CD4-positive, CD25-positive, alpha-beta regulatory T cell (primary cell): ENCODE measurements around the gene SLC25A15. TPM values are rescaled to one million over a fixed set of nuclear protein-coding genes. Genes with fewer than 3 reads are reported as not detected.
A peak's percentile ranks its signal among the peaks of the same experiment; 100 is the strongest.

ENCODE experiments used
- ATAC-seq, 2 donors: fragments of 150-1000 bp; cut with Tn5 transposase; one replicate each; pipeline ENCODE4 v1.10.0; 2021; ENCODE audit warnings: low read depth in 2 of 2, moderate number of reproducible peaks in 2 of 2, moderate library complexity in 1 of 2
- DNase-seq, 3 donors: peaks; one replicate each; pipeline versions ENCODE4 v3.0.0 to v3.0.0-alpha.2; 2012 to 2022; ENCODE audit warnings: mixed read lengths in 1 of 3
- H3K27ac ChIP-seq: one replicate; pipeline ENCODE4 v1.7.0; 2013; ENCODE audit warnings: mild to moderate bottlenecking, low read length; ENCODE audit not compliant: insufficient read depth, poor library complexity, severe bottlenecking
- H3K27me3 ChIP-seq: one replicate; pipeline ENCODE4 v1.7.0; 2013; ENCODE audit warnings: low read length; ENCODE audit not compliant: control insufficient read depth, insufficient read depth
- H3K36me3 ChIP-seq: one replicate; pipeline ENCODE4 v1.7.0; 2013; ENCODE audit warnings: mild to moderate bottlenecking, low read length, moderate library complexity; ENCODE audit not compliant: control insufficient read depth, insufficient read depth
- H3K4me1 ChIP-seq: 2 replicates; pipeline ENCODE4 v1.7.0; 2013; ENCODE audit warnings: mild to moderate bottlenecking, low read length; ENCODE audit not compliant: insufficient read depth, control insufficient read depth, poor library complexity, severe bottlenecking
- H3K4me3 ChIP-seq: one replicate; pipeline ENCODE4 v1.7.0; 2013; ENCODE audit warnings: low read depth, mild to moderate bottlenecking, low read length, moderate library complexity
- H3K9me3 ChIP-seq, 2 experiments: 1 replicate in 1 of 2; 2 replicates in 1 of 2; pipeline ENCODE4 v1.7.0; 2013; ENCODE audit warnings: low read length in 2 of 2, mild to moderate bottlenecking in 1 of 2, moderate library complexity in 1 of 2; ENCODE audit not compliant: control insufficient read depth in 2 of 2
- H3K27ac Mint-ChIP-seq, 3 donors: one replicate each; pipeline ENCODE4 v1.8.0; 2020 to 2022; ENCODE audit warnings: mild to moderate bottlenecking in 3 of 3, mixed read lengths in 3 of 3, moderate library complexity in 2 of 3
- H3K27me3 Mint-ChIP-seq: one replicate; pipeline ENCODE4 v1.8.0; 2022; ENCODE audit warnings: mild to moderate bottlenecking, mixed read lengths
- H3K36me3 Mint-ChIP-seq: one replicate; pipeline ENCODE4 v1.8.0; 2020; ENCODE audit warnings: mixed read lengths
- H3K4me1 Mint-ChIP-seq, 4 donors: one replicate each; pipeline ENCODE4 v1.8.0; 2020 to 2022; ENCODE audit warnings: mixed read lengths in 4 of 4, mild to moderate bottlenecking in 1 of 4
- H3K4me3 Mint-ChIP-seq, 4 donors: one replicate each; pipeline ENCODE4 v1.8.0; 2020 to 2022; ENCODE audit warnings: mild to moderate bottlenecking in 4 of 4, mixed read lengths in 4 of 4, moderate library complexity in 3 of 4
- H3K9me3 Mint-ChIP-seq, 7 donors: one replicate each; pipeline ENCODE4 v1.8.0; 2020 to 2022; ENCODE audit warnings: mixed read lengths in 7 of 7, mild to moderate bottlenecking in 3 of 7, moderate library complexity in 2 of 7
- polyA plus RNA-seq, 4 donors: library from polyadenylated mRNA; unstranded; fragments of 300-500 nt; fragmentation: Illumina TruSeq; gene quantifications; one replicate each; pipeline ENCODE4 v1.2.3, GENCODE V29; 2021
- total RNA-seq: library from RNA; stranded (reverse); gene quantifications from one replicate; pipeline ENCODE4 v1.2.3, GENCODE V29; 2022

Gene SLC25A15
- total and polyA plus RNA-seq, 5 donors from 2014 or later = 3.9 to 13.3 (median 6.2) TPM

GRCh38 chr13:40793339-40793738 lies 3.9 kb downstream of the SLC25A15 start:
- H3K27ac Mint-ChIP-seq = peak overlapping the region; percentile 21 to 60 (median 35)
- Histone ChIP-seq H3K27me3 (no peaks in the 10 kb centered on the region), H3K9me3 (no peaks in the 10 kb centered on the region)

DNA sequence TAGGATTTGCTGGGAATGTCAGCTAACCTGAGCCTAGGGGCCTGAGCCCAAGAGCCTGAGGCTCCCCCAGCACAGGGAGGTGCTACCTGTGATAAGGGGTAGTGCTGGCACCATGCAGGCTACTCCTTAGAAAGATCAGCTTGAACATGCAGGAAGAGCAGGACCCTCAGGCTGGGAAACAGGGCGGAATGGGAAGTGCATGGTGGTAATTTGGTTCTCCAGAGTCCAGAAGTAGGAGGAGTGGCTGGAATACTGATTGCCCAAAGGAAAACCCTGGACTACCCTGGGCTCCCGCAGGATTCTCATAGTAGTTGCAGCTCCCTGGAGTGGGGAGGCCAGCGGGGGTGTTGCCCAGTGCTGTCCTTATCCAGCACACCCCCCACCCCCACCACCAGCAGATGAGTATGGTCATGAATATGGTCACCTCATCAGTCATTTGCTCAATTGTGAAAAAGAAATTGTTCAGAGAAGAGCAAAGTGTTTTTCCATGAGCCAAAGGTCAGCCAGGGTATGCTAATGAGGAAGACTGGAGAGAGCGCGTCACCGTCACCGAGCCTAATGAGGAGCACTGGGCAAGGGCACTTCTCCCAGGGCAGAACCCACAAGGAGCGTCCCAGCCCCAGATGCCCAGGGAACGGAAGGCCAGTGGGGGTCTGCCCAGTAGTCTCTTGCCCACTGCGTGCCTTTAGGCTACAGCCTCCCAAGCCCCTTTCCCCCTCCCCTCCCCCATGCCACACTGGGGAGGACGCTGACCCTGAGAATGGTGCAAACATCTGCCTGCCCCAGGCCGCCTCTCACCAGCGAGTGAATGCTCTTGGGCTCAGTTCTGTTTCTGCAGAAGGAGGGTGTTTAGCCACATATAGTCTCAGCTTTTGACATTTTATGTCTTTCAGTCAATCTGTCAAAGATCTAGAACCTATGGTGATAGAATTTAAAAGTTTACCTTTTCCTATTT lies 5.3 kb downstream of the SLC25A15 start:
- no peak for ATAC-seq
- H3K9me3 ChIP-seq = no peaks in the 10 kb centered on the region
- no peak overlapping the region for H3K27ac Mint-ChIP-seq
- no peaks in the 10 kb centered on the region for H3K9me3 Mint-ChIP-seq
- no peak overlapping the region for H3K27ac ChIP-seq
- DNase-seq = no peak
- no peak overlapping the region for H3K4me3 ChIP-seq
- peaks cover 36% of the 10 kb centered on the region for H3K36me3 Mint-ChIP-seq
- no peak overlapping the region for H3K4me3 Mint-ChIP-seq
- H3K4me1 Mint-ChIP-seq = peaks cover 5 to 45% (median 29%) of the 10 kb centered on the region in 4 donors
- H3K4me1 ChIP-seq = peaks cover 10% of the 10 kb centered on the region
- no peaks in the 10 kb centered on the region for H3K27me3 ChIP-seq
- H3K27me3 Mint-ChIP-seq = no peaks in the 10 kb centered on the region
- H3K36me3 ChIP-seq = peaks cover 24% of the 10 kb centered on the region

More at GRCh38 chr13:40793339-40793738, 3.9 kb downstream of the SLC25A15 start:
- H3K36me3 Mint-ChIP-seq = peaks cover 25% of the 10 kb centered on the region
- peaks cover 5 to 42% (median 26%) of the 10 kb centered on the region in 4 donors for H3K4me1 Mint-ChIP-seq
- no peak for DNase-seq
- H3K4me3 Mint-ChIP-seq = peak overlapping the region in 2 of 4 donors; percentile 5 to 72
- ATAC-seq = no peak
- Histone ChIP-seq H3K4me3 (no peak overlapping the region), H3K4me1 (peaks cover 16% of the 10 kb centered on the region), H3K27ac (no peak overlapping the region), H3K36me3 (peaks cover 15% of the 10 kb centered on the region)
- H3K9me3 Mint-ChIP-seq = no peaks in the 10 kb centered on the region
- no peaks in the 10 kb centered on the region for H3K27me3 Mint-ChIP-seq

DNA sequence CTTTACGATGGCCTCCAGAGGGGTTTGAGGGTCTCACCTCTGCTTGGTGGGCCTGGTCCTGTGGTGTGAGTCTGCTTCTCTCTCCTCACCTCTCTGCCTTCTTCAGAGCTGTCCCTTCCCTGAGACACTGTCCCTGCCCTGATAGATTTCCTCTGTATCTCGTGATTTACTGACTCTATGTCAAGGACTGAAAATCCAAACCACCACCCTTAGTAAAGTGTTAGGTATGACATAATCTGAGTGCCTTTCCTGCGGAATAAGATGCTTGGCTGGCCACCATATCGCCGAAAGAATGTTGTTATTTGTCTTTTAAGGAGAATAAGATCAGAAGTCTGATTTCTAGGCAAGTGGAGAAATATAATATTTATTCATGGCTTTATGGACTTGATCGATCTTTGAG lies 7.2 kb downstream of the SLC25A15 start:
- H3K27me3 Mint-ChIP-seq = no peaks in the 10 kb centered on the region
- DNase-seq (no peak), ATAC-seq (no peak)
- Histone ChIP-seq H3K36me3 (peaks cover 34% of the 10 kb centered on the region), H3K4me1 (peaks cover 3% of the 10 kb centered on the region), H3K27me3 (no peaks in the 10 kb centered on the region), H3K4me3 (no peak overlapping the region), H3K27ac (no peak overlapping the region), H3K9me3 (no peaks in the 10 kb centered on the region)
- H3K4me1 Mint-ChIP-seq = peaks cover 5 to 32% (median 23%) of the 10 kb centered on the region in 4 donors
- peaks cover 53% of the 10 kb centered on the region for H3K36me3 Mint-ChIP-seq
- no peak overlapping the region for H3K27ac Mint-ChIP-seq
- no peaks in the 10 kb centered on the region for H3K9me3 Mint-ChIP-seq
- peak overlapping the region in 1 of 4 donors; percentile 18 for H3K4me3 Mint-ChIP-seq

- Mint-ChIP-seq H3K4me3 (peak overlapping the region in 3 of 4 donors; percentile 3 to 66 (median 23)), H3K36me3 (peaks cover 56% of the 10 kb centered on the region), H3K4me1 (peaks cover 5 to 18% (median 11%) of the 10 kb centered on the region in 4 donors), H3K27ac (peak overlapping the region in 2 of 3 donors; percentile 84 to 92), H3K9me3 (no peaks in the 10 kb centered on the region), H3K27me3 (no peaks in the 10 kb centered on the region)
- H3K27me3 ChIP-seq = no peaks in the 10 kb centered on the region
- DNase-seq (peak in 2 of 3 donors; percentile 18 to 53), ATAC-seq (peak; percentile 57 to 59)
- no peaks in the 10 kb centered on the region for H3K4me1 ChIP-seq
- no peaks in the 10 kb centered on the region for H3K9me3 ChIP-seq
- no peak overlapping the region for H3K27ac ChIP-seq
- peak overlapping the region; percentile 51 for H3K4me3 ChIP-seq
- H3K36me3 ChIP-seq = peaks cover 39% of the 10 kb centered on the region
Measured at GRCh38 chr13:40798380-40798779, 9.0 kb downstream of the SLC25A15 start.

DNA sequence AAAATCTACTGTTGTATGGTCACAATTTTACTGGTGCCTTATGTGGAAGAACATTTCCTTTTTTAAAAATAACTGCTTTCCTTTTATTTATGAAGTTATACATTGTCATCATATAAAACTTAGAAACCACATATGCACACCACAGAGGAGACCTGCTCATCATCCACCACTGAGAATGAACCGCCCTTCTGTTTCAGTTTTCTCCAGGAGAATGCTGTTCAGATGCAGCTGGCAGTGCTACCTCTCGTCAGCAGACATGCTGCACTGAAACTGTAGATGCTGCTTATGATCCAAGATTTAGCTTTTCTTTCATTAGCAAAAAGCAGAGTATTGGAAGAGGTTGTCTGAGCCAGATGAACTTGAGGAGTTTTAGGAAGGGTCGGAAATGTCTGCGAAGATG lies 10.1 kb downstream of the SLC25A15 start:
- ATAC-seq = no peak
- H3K27ac ChIP-seq = no peak overlapping the region
- no peaks in the 10 kb centered on the region for H3K9me3 ChIP-seq
- peaks cover 53% of the 10 kb centered on the region for H3K36me3 Mint-ChIP-seq
- no peaks in the 10 kb centered on the region for H3K27me3 Mint-ChIP-seq
- H3K4me3 ChIP-seq = no peak overlapping the region
- DNase-seq = no peak
- no peak overlapping the region for H3K4me3 Mint-ChIP-seq
- H3K4me1 Mint-ChIP-seq = peaks cover 5 to 18% (median 9%) of the 10 kb centered on the region in 4 donors
- peak overlapping the region; percentile 40 to 92 (median 45) for H3K27ac Mint-ChIP-seq
- no peaks in the 10 kb centered on the region for H3K9me3 Mint-ChIP-seq
- no peaks in the 10 kb centered on the region for H3K27me3 ChIP-seq
- peaks cover 47% of the 10 kb centered on the region for H3K36me3 ChIP-seq
- no peaks in the 10 kb centered on the region for H3K4me1 ChIP-seq

- Histone ChIP-seq H3K4me1 (no peaks in the 10 kb centered on the region), H3K27ac (no peak overlapping the region), H3K27me3 (no peaks in the 10 kb centered on the region), H3K9me3 (no peaks in the 10 kb centered on the region), H3K4me3 (no peak overlapping the region), H3K36me3 (peaks cover 55% of the 10 kb centered on the region)
- no peak for ATAC-seq
- no peak for DNase-seq
- Mint-ChIP-seq H3K27me3 (no peaks in the 10 kb centered on the region), H3K27ac (peak overlapping the region in 2 of 3 donors; percentile 11 to 38), H3K4me3 (no peak overlapping the region), H3K4me1 (peaks cover 5 to 13% (median 6%) of the 10 kb centered on the region in 4 donors), H3K36me3 (peaks cover 51% of the 10 kb centered on the region), H3K9me3 (no peaks in the 10 kb centered on the region)
Measured at GRCh38 chr13:40800559-40800958, 11.1 kb downstream of the SLC25A15 start.

- Mint-ChIP-seq H3K4me1 (peaks cover 4 to 12% (median 7%) of the 10 kb centered on the region in 4 donors), H3K4me3 (no peak overlapping the region), H3K36me3 (peaks cover 57% of the 10 kb centered on the region), H3K27me3 (no peaks in the 10 kb centered on the region), H3K27ac (peak overlapping the region in 2 of 3 donors; percentile 38 to 78), H3K9me3 (no peaks in the 10 kb centered on the region)
- ATAC-seq (no peak), DNase-seq (no peak)
- no peak overlapping the region for H3K27ac ChIP-seq
- H3K4me3 ChIP-seq = no peak overlapping the region
- no peaks in the 10 kb centered on the region for H3K4me1 ChIP-seq
- H3K36me3 ChIP-seq = peaks cover 57% of the 10 kb centered on the region
- H3K27me3 ChIP-seq = no peaks in the 10 kb centered on the region
- no peaks in the 10 kb centered on the region for H3K9me3 ChIP-seq
Measured at GRCh38 chr13:40801255-40802217, 12.1 kb downstream of the SLC25A15 start.
